GM19351 (cell line): Measurements from ENCODE around the gene ALPK1.

Source experiments
- ATAC-seq: cut with Tn5 transposase; IDR thresholded peaks from one replicate; pipeline ENCODE4 v1.9.1; 2021; ENCODE audit warnings: mild to moderate bottlenecking, moderate library complexity; ENCODE audit not compliant: unreplicated experiment

The ALPK1 gene

GRCh38 chr4:112377171-112377570 lies 80.0 kb downstream of the ALPK1 start:
- ATAC-seq, result no peak

GRCh38 chr4:112377594-112378242 lies 80.5 kb downstream of the ALPK1 start:
- no peak for ATAC-seq

- ATAC-seq, result no peak
Measured at GRCh38 chr4:112378243-112378620, 81.1 kb downstream of the ALPK1 start.

GRCh38 chr4:112378858-112379257 lies 81.7 kb downstream of the ALPK1 start:
- ATAC-seq, result peak; percentile 40

GRCh38 chr4:112379306-112379705 lies 82.1 kb downstream of the ALPK1 start:
- no peak for ATAC-seq

GRCh38 chr4:112381996-112382692 lies 85.0 kb downstream of the ALPK1 start:
- no peak for ATAC-seq

GRCh38 chr4:112386071-112386470 lies 88.9 kb downstream of the ALPK1 start:
- no peak for ATAC-seq

GRCh38 chr4:112402098-112402497 lies 104.9 kb downstream of the ALPK1 start:
- no peak for ATAC-seq

- no peak for ATAC-seq
Measured at GRCh38 chr4:112403101-112403945, 106.2 kb downstream of the ALPK1 start.

- ATAC-seq, result no peak
Measured at GRCh38 chr4:112410364-112410763, 113.2 kb downstream of the ALPK1 start.

- ATAC-seq, result no peak
Measured at GRCh38 chr4:112410804-112411203, 113.6 kb downstream of the ALPK1 start.

GRCh38 chr4:112411781-112412550 lies 114.8 kb downstream of the ALPK1 start:
- ATAC-seq, result no peak

- ATAC-seq, result no peak
Measured at GRCh38 chr4:112416464-112416863, 119.3 kb downstream of the ALPK1 start.

- ATAC-seq, result no peak
Measured at GRCh38 chr4:112418092-112418491, 120.9 kb downstream of the ALPK1 start.

- no peak for ATAC-seq
Measured at GRCh38 chr4:112421911-112422310, 124.7 kb downstream of the ALPK1 start.

GRCh38 chr4:112422644-112423043 lies 125.5 kb downstream of the ALPK1 start:
- no peak for ATAC-seq

- no peak for ATAC-seq
Measured at GRCh38 chr4:112423591-112423990, 126.4 kb downstream of the ALPK1 start.

- no peak for ATAC-seq
Measured at GRCh38 chr4:112425823-112426222, 128.7 kb downstream of the ALPK1 start.

- no peak for ATAC-seq
Measured at GRCh38 chr4:112426416-112426815, 129.2 kb downstream of the ALPK1 start.

GRCh38 chr4:112431158-112431557 lies 134.0 kb downstream of the ALPK1 start:
- no peak for ATAC-seq

GRCh38 chr4:112436987-112437386 lies 139.8 kb downstream of the ALPK1 start:
- ATAC-seq, result no peak
